HG03060 (cell line): ENCODE data around the gene DCBLD1.

Source experiments
- ATAC-seq: cut with Tn5 transposase; IDR thresholded peaks from one replicate; pipeline ENCODE4 v1.9.1; 2021; ENCODE audit warnings: low read depth, moderate number of reproducible peaks; ENCODE audit not compliant: unreplicated experiment

The DCBLD1 gene

GRCh38 chr6:117469356-117469755 is 13.1 kb upstream of the DCBLD1 start:
- ATAC-seq: no peak

DNA sequence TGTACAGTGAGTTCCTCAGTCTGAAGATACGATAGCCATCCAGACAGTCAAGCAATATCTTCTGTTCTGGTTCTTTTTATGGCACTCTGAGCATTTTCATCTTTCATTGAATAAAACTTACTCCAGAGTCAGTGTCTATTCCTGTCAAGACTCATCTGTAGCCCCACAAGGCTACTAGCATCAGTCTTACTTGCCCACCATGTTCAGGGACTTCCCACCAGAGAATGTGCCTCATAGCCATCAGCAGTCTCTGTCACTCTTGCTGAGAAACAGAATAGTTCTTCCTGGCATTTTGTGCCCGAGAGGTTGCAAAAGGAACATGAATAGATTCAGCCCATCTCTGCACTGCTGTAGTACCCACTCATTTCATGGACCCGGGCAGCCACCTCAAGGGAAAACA is 12.7 kb upstream of the DCBLD1 start:
- no peak for ATAC-seq

DNA sequence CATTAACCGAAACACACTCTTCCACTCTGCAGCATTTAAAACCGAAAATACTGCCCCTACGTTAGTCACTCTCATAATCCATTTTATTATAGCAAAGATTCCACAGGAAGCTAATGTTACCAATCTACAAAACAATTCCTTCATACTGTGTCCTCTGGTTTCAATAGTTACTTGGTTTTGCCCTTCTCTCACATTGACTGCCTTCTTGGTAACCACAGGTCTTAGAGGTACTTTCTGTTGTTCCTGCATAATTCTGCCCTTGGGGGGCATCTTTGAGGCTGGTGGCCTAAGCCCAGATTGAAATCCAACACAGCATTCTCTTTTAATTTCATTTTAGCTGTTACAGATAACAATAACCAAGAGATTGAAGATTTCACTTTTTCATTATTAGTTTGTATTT is 9.8 kb upstream of the DCBLD1 start:
- no peak for ATAC-seq

DNA sequence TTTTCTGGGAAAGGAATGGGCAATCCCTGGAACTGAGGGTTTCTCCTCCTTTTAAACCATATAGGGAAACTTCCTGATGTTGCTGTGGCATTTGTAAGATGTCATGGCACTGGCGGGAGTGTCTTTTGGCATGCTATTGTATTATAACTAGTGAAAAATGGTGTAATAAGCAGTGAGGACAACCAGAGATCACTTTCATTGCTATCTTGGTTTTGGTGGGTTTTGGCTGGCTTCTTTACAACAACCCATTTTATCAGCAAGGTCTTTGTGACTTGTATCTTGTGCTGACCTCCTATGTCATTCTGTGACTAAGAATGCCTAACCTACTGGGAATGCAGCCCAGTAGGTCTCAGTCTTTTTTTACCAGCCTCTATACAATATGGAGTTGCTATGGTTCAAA is 9.1 kb upstream of the DCBLD1 start:
- ATAC-seq: no peak

- peak; percentile 29 for ATAC-seq
Measured at GRCh38 chr6:117477988-117478852, 4.3 kb upstream of the DCBLD1 start.

DNA sequence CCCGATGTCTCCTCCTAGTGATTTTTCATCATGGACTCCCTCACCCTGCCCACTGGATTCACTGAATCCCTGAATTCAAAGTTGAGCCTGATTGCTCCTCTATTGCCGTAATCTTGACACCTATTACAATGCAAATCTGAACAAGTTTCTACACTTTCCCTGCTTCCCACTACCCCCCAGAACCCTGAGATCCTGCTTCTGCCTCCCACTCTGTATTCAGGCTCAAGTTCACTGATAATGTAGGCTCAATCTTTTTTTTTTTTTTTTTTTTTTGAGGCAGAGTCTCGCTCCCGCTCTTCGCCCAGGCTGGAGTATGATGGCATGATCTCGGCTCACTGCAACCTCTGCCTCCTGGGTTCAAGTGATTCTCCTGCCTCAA is 3.6 kb upstream of the DCBLD1 start:
- ATAC-seq: no peak

GRCh38 chr6:117480651-117481050 is 1.8 kb upstream of the DCBLD1 start:
- no peak for ATAC-seq

DNA sequence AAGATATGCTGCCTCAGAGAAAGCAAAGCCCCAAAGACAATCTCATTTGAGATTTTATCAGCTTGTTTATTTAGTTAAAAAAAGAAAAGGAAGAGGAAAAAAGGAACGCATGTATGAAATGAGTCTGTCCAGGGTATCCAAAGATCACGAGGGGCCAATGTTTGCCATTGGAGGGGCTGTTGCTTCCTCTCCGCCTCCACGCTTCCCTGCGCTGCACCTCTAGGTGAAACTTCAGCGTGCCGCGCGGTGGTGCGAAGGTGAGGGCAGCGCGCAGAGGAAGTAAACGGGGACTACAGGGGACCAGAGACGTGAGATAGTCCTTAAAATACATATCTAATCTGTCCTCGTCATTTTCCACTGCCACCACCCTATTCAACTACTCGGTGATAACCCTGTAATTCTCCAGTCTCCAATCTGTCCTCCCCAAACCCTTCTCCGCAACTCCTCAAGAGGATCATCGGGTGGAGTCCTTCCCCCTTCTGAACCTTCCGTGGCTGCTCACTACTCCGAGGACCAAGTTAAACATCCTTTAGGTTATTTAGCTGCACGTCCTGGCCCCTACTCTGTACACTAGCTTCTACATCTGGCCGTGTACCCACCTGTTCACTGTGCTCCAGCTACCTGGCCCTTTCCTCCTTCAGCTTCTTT is 1.1 kb upstream of the DCBLD1 start:
- no peak for ATAC-seq

DNA sequence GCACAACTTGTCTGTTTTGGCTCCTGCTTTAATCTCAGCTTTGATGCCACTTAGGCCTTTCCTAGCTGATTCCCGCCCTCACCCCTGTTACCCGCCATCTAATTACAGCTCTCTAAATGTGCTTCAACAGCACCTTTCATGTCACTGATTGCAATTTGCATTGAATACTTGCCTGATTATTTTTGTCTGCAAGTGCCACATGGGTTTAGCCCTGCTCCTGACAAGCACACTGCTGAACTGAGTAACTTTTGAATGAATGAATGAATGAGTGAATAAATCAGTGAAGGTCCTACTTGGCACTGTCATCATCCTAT is 591 bp upstream of the DCBLD1 start:
- peak; percentile 1 for ATAC-seq

DNA sequence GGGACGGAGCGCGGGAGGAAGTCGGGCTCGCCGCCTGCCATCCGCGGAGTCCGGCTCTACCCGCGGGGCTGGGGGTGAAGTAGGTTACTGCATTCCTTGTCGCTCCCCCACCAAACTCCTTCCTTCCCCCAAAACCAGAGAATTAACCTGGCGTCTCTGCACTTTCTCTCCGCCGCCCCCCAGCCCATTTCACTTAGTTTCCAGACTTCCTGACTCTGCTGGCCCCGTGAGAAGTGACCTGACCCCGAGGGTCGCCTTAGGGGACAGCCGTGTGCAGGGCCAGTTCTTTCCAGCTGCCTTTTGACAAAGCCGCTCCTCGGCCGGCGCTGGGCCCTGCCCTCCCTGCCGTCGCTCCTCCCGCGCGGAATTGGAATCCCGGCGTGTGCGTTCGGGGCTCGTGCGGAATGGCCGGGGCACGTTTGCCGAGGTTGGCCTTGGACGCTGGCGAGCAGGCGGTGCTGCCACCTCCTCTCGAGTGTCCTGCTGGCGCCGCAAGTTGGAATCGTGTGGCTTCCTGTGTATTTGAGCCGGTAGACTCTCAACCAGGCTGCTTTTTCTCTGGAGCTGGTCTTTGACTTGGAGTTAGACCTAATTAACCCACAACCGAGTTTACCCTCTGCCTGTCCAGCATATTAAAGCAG is 650 bp downstream of the DCBLD1 start:
- ATAC-seq: no peak

- ATAC-seq: no peak
Measured at GRCh38 chr6:117483645-117484016, 1.2 kb downstream of the DCBLD1 start.

- no peak for ATAC-seq
Measured at GRCh38 chr6:117484052-117484646, 1.7 kb downstream of the DCBLD1 start.

DNA sequence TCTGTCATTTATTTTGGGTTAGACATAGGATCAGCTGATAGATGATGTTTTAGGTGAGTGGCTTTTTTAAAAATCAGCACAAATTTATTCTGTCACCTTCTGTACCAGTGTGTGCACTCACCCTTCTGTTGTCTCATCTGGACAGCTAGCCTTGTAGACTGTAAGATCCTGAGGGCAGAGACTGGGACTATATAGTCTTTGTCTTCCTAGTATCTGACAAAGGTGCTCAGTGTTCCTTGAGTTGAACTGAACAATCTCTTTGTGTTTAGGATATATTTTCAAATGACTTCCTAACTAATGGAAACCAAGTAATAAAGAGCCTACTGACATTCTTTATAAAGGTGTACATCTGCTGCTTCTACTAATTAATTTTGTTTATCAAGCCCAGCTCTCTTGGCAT is 3.0 kb downstream of the DCBLD1 start:
- no peak for ATAC-seq

DNA sequence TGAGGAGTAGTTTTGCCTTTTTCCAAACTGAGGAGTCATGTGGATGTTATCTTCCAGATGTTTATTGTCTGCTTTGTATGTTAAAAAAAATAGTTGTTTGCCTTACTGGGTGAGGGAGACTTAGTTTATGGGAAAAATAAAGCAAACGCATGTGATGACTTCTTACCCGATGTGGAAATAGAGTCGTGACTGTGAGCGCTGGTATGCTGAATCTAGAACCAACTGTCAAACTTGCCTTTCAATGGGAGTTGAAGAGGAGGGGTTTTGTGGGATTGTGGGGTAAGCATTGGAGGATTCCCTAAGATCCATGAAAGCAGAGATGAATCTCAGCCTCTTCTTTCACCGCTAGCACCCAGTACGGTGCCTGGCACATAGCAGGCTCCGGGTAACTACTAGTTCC is 5.3 kb downstream of the DCBLD1 start:
- no peak for ATAC-seq

DNA sequence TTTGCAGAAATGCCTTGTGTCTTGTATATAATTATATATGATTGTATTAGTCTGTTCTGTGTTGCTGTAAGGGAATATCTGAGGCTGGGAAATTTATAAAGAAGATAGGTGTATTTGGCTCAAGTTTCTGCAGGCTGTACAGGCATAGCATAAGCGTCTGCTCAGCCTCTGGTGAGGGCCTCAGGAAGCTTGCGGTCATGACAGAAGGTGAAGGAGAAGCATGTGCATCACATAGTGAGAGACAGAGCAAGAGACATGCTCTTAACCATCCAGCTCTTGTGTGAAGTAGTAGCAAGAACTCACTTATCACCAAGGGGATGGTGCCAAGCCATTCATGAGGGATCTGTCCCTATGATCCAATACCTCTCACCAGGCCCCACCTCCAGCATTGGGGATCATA is 6.5 kb downstream of the DCBLD1 start:
- no peak for ATAC-seq

- no peak for ATAC-seq
Measured at GRCh38 chr6:117491916-117492315, 9.4 kb downstream of the DCBLD1 start.

DNA sequence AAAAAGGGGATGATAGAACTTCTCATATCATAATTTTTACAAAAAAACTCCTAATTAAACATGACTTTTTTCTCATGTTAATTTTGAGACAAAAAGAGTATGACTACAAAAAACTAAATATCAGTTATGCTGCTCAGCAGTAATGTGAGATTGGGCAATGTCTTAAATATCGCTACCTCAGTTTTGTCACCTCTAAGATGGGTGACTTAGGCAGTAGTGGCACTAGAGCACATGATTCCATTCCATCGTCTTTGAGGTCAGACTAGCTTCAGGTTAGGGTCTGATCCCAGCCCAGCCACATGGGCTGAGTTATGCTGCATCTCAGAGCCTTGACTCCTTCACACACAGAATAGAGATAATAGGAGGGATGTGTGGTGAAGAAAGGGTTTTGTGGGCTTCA is 11.0 kb downstream of the DCBLD1 start:
- ATAC-seq: no peak

DNA sequence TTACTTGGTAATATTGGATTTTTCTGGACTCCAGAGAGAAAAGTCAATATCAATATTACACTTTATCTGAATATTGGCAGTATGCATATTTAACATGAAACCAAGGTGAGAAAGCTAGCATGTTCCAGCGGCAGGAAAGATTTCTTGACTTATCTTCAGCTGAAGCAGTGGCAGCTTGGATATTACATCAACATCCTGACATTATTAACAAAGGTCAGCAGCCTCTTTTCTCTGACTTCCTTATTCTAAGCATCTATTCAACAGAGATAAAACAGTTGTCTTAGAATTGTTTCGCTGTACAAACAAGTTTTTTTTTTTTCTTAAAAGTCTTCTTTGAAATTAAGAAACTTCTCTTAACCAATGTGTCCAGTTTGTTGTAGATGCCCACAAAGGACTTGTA is 11.8 kb downstream of the DCBLD1 start:
- ATAC-seq: no peak

GRCh38 chr6:117494694-117495318 is 12.3 kb downstream of the DCBLD1 start:
- no peak for ATAC-seq

GRCh38 chr6:117495425-117495824 is 13.0 kb downstream of the DCBLD1 start:
- no peak for ATAC-seq

- no peak for ATAC-seq
Measured at GRCh38 chr6:117495869-117496268, 13.4 kb downstream of the DCBLD1 start.
